NCI-H1048 (cell line): ENCODE measurements around the gene NOP53.

Source experiments
- DNase-seq: peaks from one replicate; lab custom pipeline; 2025; lab: John Stamatoyannopoulos, UW

The NOP53 gene

DNA sequence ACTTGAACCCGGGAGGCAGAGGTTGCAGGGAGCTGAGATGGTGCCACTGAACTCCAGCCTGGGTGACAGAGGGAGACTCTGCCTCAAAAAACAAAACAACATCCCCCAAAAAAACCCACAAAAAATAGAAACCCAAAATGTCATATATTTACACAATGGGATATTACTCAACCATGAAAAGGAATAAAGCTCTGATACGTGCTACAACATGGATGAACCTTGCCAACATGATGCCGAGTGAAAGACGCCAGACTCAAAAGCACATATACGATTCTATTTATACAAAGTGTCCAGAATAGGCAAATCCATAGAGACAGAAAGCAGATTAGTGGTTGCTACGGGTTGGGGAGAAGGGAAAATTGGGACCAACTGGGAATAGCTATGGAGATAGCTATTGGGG lies 61.1 kb downstream of the NOP53 start:
- DNase-seq: no peak
